GM12873 (cell line): ENCODE data around the gene ATM.

Source experiments
- TF ChIP-seq, protein P1 (sequence below): IDR thresholded peaks from 2 replicates; pipeline ENCODE4 v1.5.1; 2012; ENCODE audit warnings: low read depth, mild to moderate bottlenecking, moderate library complexity, low read length, control low read depth; ENCODE audit not compliant: insufficient read depth; ENCODE audit errors: missing control alignments

Gene ATM

GRCh38 chr11:108405706-108406105 is 182.8 kb downstream of the ATM start:
- TF ChIP-seq, protein P1, sequence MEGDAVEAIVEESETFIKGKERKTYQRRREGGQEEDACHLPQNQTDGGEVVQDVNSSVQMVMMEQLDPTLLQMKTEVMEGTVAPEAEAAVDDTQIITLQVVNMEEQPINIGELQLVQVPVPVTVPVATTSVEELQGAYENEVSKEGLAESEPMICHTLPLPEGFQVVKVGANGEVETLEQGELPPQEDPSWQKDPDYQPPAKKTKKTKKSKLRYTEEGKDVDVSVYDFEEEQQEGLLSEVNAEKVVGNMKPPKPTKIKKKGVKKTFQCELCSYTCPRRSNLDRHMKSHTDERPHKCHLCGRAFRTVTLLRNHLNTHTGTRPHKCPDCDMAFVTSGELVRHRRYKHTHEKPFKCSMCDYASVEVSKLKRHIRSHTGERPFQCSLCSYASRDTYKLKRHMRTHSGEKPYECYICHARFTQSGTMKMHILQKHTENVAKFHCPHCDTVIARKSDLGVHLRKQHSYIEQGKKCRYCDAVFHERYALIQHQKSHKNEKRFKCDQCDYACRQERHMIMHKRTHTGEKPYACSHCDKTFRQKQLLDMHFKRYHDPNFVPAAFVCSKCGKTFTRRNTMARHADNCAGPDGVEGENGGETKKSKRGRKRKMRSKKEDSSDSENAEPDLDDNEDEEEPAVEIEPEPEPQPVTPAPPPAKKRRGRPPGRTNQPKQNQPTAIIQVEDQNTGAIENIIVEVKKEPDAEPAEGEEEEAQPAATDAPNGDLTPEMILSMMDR = no peak

GRCh38 chr11:108414958-108415357 is 192.1 kb downstream of the ATM start:
- TF ChIP-seq, protein P1 = no peak

DNA sequence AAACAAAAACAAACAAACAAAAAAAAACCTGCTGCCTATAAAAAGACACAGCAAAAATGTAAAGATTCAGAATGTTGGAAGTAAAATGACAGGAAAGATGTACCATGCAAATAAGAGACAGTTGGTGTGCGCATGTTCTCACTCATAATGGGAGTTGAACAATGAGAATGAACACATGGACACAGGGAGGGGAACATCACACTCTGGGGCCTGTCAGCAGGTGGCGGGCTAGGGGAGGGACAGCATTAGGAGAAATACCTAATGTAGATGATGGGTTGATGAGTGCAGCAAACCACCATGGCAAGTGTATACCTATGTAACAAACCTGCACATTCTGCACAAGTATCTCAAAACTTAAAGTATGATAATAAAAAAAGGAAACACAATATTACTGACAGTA is 194.7 kb downstream of the ATM start:
- TF ChIP-seq, protein P1 = peak; percentile 55
